WERI-Rb-1 (cell line): ENCODE measurements around the gene CAMTA1.

ENCODE experiments used
- DNase-seq: peaks from one replicate; pipeline ENCODE4 v3.0.0-alpha.2; 2020
- H3K27ac ChIP-seq: fragments of 250-450 bp; sonication (Bioruptor Pico); 2 replicates; pipeline ENCODE4 v1.5.1; 2020; ENCODE audit warnings: mild to moderate bottlenecking, moderate library complexity
- H3K27me3 ChIP-seq: fragments of 250-450 bp; sonication (Bioruptor Pico); 2 replicates; pipeline ENCODE4 v1.5.1; 2021; ENCODE audit warnings: mild to moderate bottlenecking, low read depth, moderate library complexity; ENCODE audit not compliant: insufficient read depth, severe bottlenecking
- H3K36me3 ChIP-seq: fragments of 250-450 bp; sonication (Bioruptor Pico); 2 replicates; pipeline ENCODE4 v1.5.1; 2020; ENCODE audit warnings: mild to moderate bottlenecking, moderate library complexity
- H3K4me3 ChIP-seq: 2 replicates; pipeline ENCODE4 v1.5.1; 2011; ENCODE audit warnings: low read depth, mild to moderate bottlenecking, control low read depth, low read length
- H3K9me3 ChIP-seq: fragments of 250-450 bp; sonication (Bioruptor Pico); 2 replicates; pipeline ENCODE4 v1.5.1; 2021; ENCODE audit warnings: mild to moderate bottlenecking, moderate library complexity; ENCODE audit not compliant: severe bottlenecking
- CTCF ChIP-seq: IDR thresholded peaks from 2 replicates; pipeline ENCODE4 v1.5.1; 2011; ENCODE audit warnings: low read depth, mild to moderate bottlenecking, control low read depth, inconsistent platforms, low read length

Gene CAMTA1

DNA sequence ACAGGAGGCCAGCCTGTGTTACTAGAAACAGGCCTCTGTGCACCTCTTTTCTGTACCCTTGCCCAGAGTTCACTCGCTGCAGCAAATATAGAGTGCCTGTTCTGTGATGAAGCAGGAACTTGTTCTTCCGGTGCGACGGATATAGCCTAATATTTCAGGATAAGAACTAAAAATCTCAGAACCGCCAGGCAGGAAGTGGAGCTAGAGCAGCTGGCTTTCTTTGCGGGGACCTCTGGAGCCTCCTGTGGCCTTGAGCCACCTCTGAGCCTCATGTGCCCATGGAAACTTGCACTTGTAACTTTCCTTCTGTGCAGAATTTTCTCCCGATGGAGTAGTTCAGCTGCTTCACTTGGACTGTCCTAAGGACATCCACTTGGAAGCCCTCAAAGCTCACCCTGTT, 941.4 kb downstream of the CAMTA1 start:
- no peak for TF ChIP-seq CTCF
- no peak overlapping the region for H3K27ac ChIP-seq
- no peak for DNase-seq

GRCh38 chr1:7727809-7728471, 942.7 kb downstream of the CAMTA1 start:
- Histone ChIP-seq H3K27ac (no peak overlapping the region), H3K27me3 (no peaks in the 10 kb centered on the region), H3K36me3 (no peaks in the 10 kb centered on the region), H3K9me3 (no peaks in the 10 kb centered on the region), H3K4me3 (no peak overlapping the region)
- no peak for TF ChIP-seq CTCF
- no peak for DNase-seq

More for the DNA sequence above, 941.4 kb downstream of the CAMTA1 start:
- H3K27me3 ChIP-seq, result no peaks in the 10 kb centered on the region
- no peak overlapping the region for H3K4me3 ChIP-seq
- H3K36me3 ChIP-seq, result no peaks in the 10 kb centered on the region
- H3K9me3 ChIP-seq, result no peaks in the 10 kb centered on the region

GRCh38 chr1:7729761-7730160, 944.5 kb downstream of the CAMTA1 start:
- Histone ChIP-seq H3K9me3 (no peaks in the 10 kb centered on the region), H3K36me3 (peaks cover 10% of the 10 kb centered on the region), H3K27me3 (no peaks in the 10 kb centered on the region), H3K27ac (no peak overlapping the region), H3K4me3 (no peak overlapping the region)
- TF ChIP-seq CTCF, result no peak
- DNase-seq, result no peak

GRCh38 chr1:7732331-7732730, 947.1 kb downstream of the CAMTA1 start:
- Histone ChIP-seq H3K4me3 (no peak overlapping the region), H3K27ac (no peak overlapping the region), H3K36me3 (peaks cover 28% of the 10 kb centered on the region), H3K9me3 (no peaks in the 10 kb centered on the region), H3K27me3 (no peaks in the 10 kb centered on the region)
- no peak for DNase-seq
- TF ChIP-seq CTCF, result no peak

- H3K9me3 ChIP-seq, result no peaks in the 10 kb centered on the region
- H3K4me3 ChIP-seq, result no peak overlapping the region
- H3K36me3 ChIP-seq, result peaks cover 38% of the 10 kb centered on the region
- H3K27ac ChIP-seq, result no peak overlapping the region
- DNase-seq, result no peak
- TF ChIP-seq CTCF, result no peak
- no peaks in the 10 kb centered on the region for H3K27me3 ChIP-seq
Observed at GRCh38 chr1:7733276-7733675, 948.0 kb downstream of the CAMTA1 start.

DNA sequence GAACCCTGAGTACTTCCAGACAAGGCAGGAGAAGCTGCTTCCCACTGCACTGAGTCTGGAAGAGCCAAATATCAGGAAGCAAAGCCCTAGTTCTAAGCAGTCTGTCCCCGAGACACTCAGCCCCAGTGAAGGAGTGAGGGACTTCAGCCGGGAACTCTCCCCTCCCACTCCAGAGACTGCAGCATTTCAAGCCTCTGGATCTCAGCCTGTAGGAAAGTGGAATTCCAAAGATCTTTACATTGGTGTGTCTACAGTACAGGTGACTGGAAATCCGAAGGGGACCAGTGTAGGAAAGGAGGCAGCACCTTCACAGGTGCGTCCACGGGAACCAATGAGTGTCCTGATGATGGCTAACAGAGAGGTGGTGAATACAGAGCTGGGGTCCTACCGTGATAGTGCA, 952.8 kb downstream of the CAMTA1 start:
- no peak overlapping the region for H3K4me3 ChIP-seq
- DNase-seq, result no peak
- TF ChIP-seq CTCF, result no peak
- no peaks in the 10 kb centered on the region for H3K9me3 ChIP-seq
- no peaks in the 10 kb centered on the region for H3K27me3 ChIP-seq
- H3K27ac ChIP-seq, result no peak overlapping the region
- peaks cover 51% of the 10 kb centered on the region for H3K36me3 ChIP-seq
